Measurements from ENCODE around the gene CDA. TPM values are rescaled to one million over a fixed set of nuclear protein-coding genes. Genes with fewer than 3 reads are reported as not detected.

The CDA gene
- total RNA-seq, 1 experiment from 2014 or later, result 6.5 TPM

GRCh38 chr1:20560966-20561365 is 27.9 kb upstream of the CDA start:
- no peaks in the 10 kb centered on the region for H4K20me1 ChIP-seq (ENCODE audit: control insufficient read depth, insufficient read depth, insufficient read length)
- no peaks in the 10 kb centered on the region for H3K9me3 Mint-ChIP-seq
- H3K27me3 ChIP-seq (ENCODE audit: insufficient read depth, low read length), result no peaks in the 10 kb centered on the region; the same call in 1 of the 2 replicates
- no peak overlapping the region for H3K4me3 Mint-ChIP-seq
- H2BK12ac ChIP-seq (ENCODE audit: insufficient read length, low read depth, low read length), result no peak overlapping the region
- H3K36me3 Mint-ChIP-seq (ENCODE audit: insufficient read depth in 1 of 3, low read depth in 3 of 3), result no peaks in the 10 kb centered on the region
- no peak overlapping the region for H3T11ph ChIP-seq (ENCODE audit: low read length)
- no peak overlapping the region; a peak in 1 of 7 replicates for H3K27ac Mint-ChIP-seq
- no peaks in the 10 kb centered on the region for H3K9me3 ChIP-seq (ENCODE audit: control insufficient read depth, low read depth, low read length)
- no peak overlapping the region for H4K5ac ChIP-seq (ENCODE audit: insufficient read length, low read depth, low read length)
- H2BK5ac ChIP-seq (ENCODE audit: insufficient read length, low read length), result no peak overlapping the region
- H4K8ac ChIP-seq (replicated peaks; ENCODE audit: insufficient read length, low read depth, low read length), result no peak overlapping the region
- H3K4me1 Mint-ChIP-seq, result 0 out of 4 replicates have a peak, but pooled peaks cover 0 to 2% of the 10 kb centered on the region in 2 experiments
- no peak overlapping the region for H3K4ac ChIP-seq (ENCODE audit: low read depth, low read length)
- WGBS (ENCODE audit: extremely low coverage, insufficient read length, low lambda C conversion rate), result no CpG with 5 or more reads among the region's 1 CpG
- no peaks in the 10 kb centered on the region for H3K79me2 ChIP-seq (ENCODE audit: insufficient read depth, low read length)
- no peaks in the 10 kb centered on the region for H3K23me2 ChIP-seq (ENCODE audit: insufficient read length, low read depth, low read length, poor library complexity, severe bottlenecking)
- no peak overlapping the region for H3K14ac ChIP-seq (ENCODE audit: insufficient read depth, low read length)
- H3K27me3 Mint-ChIP-seq (ENCODE audit: low read depth), result peaks cover 64% of the 10 kb centered on the region
- H2AFZ ChIP-seq (ENCODE audit: low read length), result no peak overlapping the region
- no peak overlapping the region for H3K9ac ChIP-seq (ENCODE audit: extremely low read depth, insufficient read length, low read length)
- H3K79me1 ChIP-seq (ENCODE audit: insufficient read depth, low read depth, low read length, poor library complexity, severe bottlenecking), result no peaks in the 10 kb centered on the region
- no peak overlapping the region for H3K56ac ChIP-seq (ENCODE audit: insufficient read length, low read depth, low read length)
- H3K18ac ChIP-seq (ENCODE audit: insufficient read length, low read depth, low read length), result no peak overlapping the region
- DNase-seq, result no peak
- no peak overlapping the region for H3K23ac ChIP-seq (ENCODE audit: insufficient read length, low read depth, low read length)
- no peak overlapping the region for H3K4me2 ChIP-seq (ENCODE audit: insufficient read depth, insufficient read length, low read length)
- H2BK15ac ChIP-seq (ENCODE audit: low read depth, low read length), result no peak overlapping the region
- H2BK20ac ChIP-seq (ENCODE audit: low read depth, low read length, poor library complexity, severe bottlenecking), result no peak overlapping the region
- TF ChIP-seq CTCF (conservative IDR thresholded peaks at IDR 0.05), result no peak
- H3K4me1 ChIP-seq (ENCODE audit: insufficient read depth, low read length), result no peaks in the 10 kb centered on the region
- no peak overlapping the region for H3K27ac ChIP-seq (ENCODE audit: insufficient read length, low read depth, low read length)
- no peak overlapping the region for H2BK120ac ChIP-seq (ENCODE audit: low read depth, low read length, poor library complexity, severe bottlenecking)
- H2AK5ac ChIP-seq (ENCODE audit: insufficient read length, low read length), result no peak overlapping the region
- no peak overlapping the region for H4K91ac ChIP-seq (ENCODE audit: insufficient read length, low read depth, low read length)

All from H9 (cell line).